A549 (cell line): ENCODE data around the gene NTM. TPM values are rescaled to one million over a fixed set of nuclear protein-coding genes. Genes with fewer than 3 reads are reported as not detected.

Experiments
- ATAC-seq, 2 experiments: fragments of 200-7000 bp in 1 of 2; fragments of >200 bp in 1 of 2; cut with Nextera tagmentation in 1 of 2; cut with Tn5 transposase in 1 of 2; 3 replicates each; pipeline versions ENCODE4 v1.8.0 to v1.9.1; 2018 to 2020; ENCODE audit warnings: mild to moderate bottlenecking in 1 of 2, moderate library complexity in 1 of 2
- CTCF ChIA-PET: fragments of 300-600 bp; sonication (Branson Sonifier 250); formaldehyde crosslinking; extraction: SDS; loops from one replicate; lab custom pipeline; 2021; ENCODE audit warnings: antibody characterized with exemption, inconsistent platforms; lab: Yijun Ruan, JAX
- POLR2A ChIA-PET: fragments of 350-600 bp; formaldehyde crosslinking; extraction: SDS; loops from one replicate; lab custom pipeline; 2021; ENCODE audit warnings: antibody characterized with exemption, inconsistent platforms; lab: Yijun Ruan, JAX
- DNase-seq, 2 experiments: peaks; one replicate each; pipeline versions ENCODE4 v3.0.0 to v3.0.0-alpha.2; 2011 to 2016; ENCODE audit warnings: low read depth in 1 of 2, low spot score in 1 of 2
- FAIRE-seq: peaks from 2 replicates; lab custom pipeline; 2011; peaks lifted over from hg19 to GRCh38; lab: Jason Lieb, UNC
- H3K27ac ChIP-seq, 2 experiments: fragments of >200 bp; sonication (Bioruptor Twin); formaldehyde crosslinking; 3 replicates each; pipeline ENCODE4 v1.5.1; 2016 to 2017
- H3K4me1 ChIP-seq: fragments of >200 bp; sonication (Bioruptor Twin); formaldehyde crosslinking; 3 replicates; pipeline ENCODE4 v1.6.1; 2016
- H3K4me2 ChIP-seq: fragments of >200 bp; sonication (Bioruptor Twin); formaldehyde crosslinking; 3 replicates; pipeline ENCODE4 v1.6.1; 2016
- H3K4me3 ChIP-seq: fragments of >200 bp; sonication (Bioruptor Twin); formaldehyde crosslinking; 3 replicates; pipeline ENCODE4 v1.5.1; 2016
- H3K9me3 ChIP-seq: fragments of >200 bp; sonication (Bioruptor Twin); formaldehyde crosslinking; 3 replicates; pipeline ENCODE4 v1.6.1; 2016
- BCL3 ChIP-seq: fragments of >200 bp; sonication (Bioruptor Twin); formaldehyde crosslinking; IDR thresholded peaks from 3 replicates; pipeline ENCODE4 v1.6.1; 2016
- BHLHE40 ChIP-seq: IDR thresholded peaks from 2 replicates; pipeline ENCODE4 v1.6.1; 2012; ENCODE audit warnings: low read depth, low read length, inconsistent platforms
- CBX8 ChIP-seq: fragments of 200-600 bp; sonication (generic); IDR thresholded peaks from 2 replicates; pipeline ENCODE4 v1.6.1; 2016
- CEBPB ChIP-seq, 2 experiments: fragments of >200 bp in 1 of 2; sonication (Bioruptor Twin) in 1 of 2; formaldehyde crosslinking in 1 of 2; IDR thresholded peaks; 2 replicates each; pipeline ENCODE4 v1.6.1; 2012 to 2016
- CHD4 ChIP-seq: fragments of 200-600 bp; sonication (generic); IDR thresholded peaks from 2 replicates; pipeline ENCODE4 v1.6.1; 2016; ENCODE audit warnings: antibody characterized with exemption, mild to moderate bottlenecking, borderline replicate concordance
- EHMT2 ChIP-seq: fragments of 200-600 bp; sonication (generic); IDR thresholded peaks from 2 replicates; pipeline ENCODE4 v1.6.1; 2016; ENCODE audit warnings: antibody characterized with exemption, low read depth, mild to moderate bottlenecking, moderate library complexity
- ESRRA ChIP-seq: fragments of 150-350 bp; IDR thresholded peaks from 2 replicates; pipeline ENCODE4 v1.6.1; 2014; ENCODE audit warnings: mild to moderate bottlenecking, low read length, borderline replicate concordance
- FOSL2 ChIP-seq, 2 experiments: fragments of 450-650 bp in 1 of 2; fragments of >200 bp in 1 of 2; sonication (Bioruptor Twin) in 1 of 2; formaldehyde crosslinking; IDR thresholded peaks; 2 replicates each; pipeline versions ENCODE4 v1.5.0 to v1.6.1; 2016 to 2020; ENCODE audit warnings: mild to moderate bottlenecking in 1 of 2, moderate library complexity in 1 of 2
- FOXS1 ChIP-seq: fragments of 250-450 bp; sonication (Bioruptor Pico); IDR thresholded peaks from 2 replicates; pipeline ENCODE4 v1.5.0; 2020; ENCODE audit warnings: mild to moderate bottlenecking, moderate library complexity
- GATA3 ChIP-seq: IDR thresholded peaks from 2 replicates; pipeline ENCODE4 v1.6.1; 2012; ENCODE audit warnings: borderline replicate concordance
- HDAC2 ChIP-seq: fragments of 200-600 bp; sonication (generic); IDR thresholded peaks from 2 replicates; pipeline ENCODE4 v1.6.1; 2016
- HMGXB4 ChIP-seq: fragments of 250-450 bp; sonication (Bioruptor Pico); IDR thresholded peaks from 2 replicates; pipeline ENCODE4 v1.5.0; 2021; ENCODE audit warnings: mild to moderate bottlenecking, moderate library complexity, borderline replicate concordance
- MAZ ChIP-seq: fragments of 150-350 bp; IDR thresholded peaks from 2 replicates; pipeline ENCODE4 v1.6.1; 2014; ENCODE audit warnings: antibody characterized with exemption, low read depth, low read length, borderline replicate concordance
- NFE2L2 ChIP-seq: fragments of 150-350 bp; conservative IDR thresholded peaks from 2 replicates; pipeline ENCODE4 v1.6.1; 2014; ENCODE audit warnings: low read length
- PHF8 ChIP-seq: fragments of 200-600 bp; sonication (generic); IDR thresholded peaks from 2 replicates; pipeline ENCODE4 v1.6.1; 2016; ENCODE audit warnings: low read depth, mild to moderate bottlenecking, antibody characterized with exemption, moderate library complexity, borderline replicate concordance
- POLR2A ChIP-seq: IDR thresholded peaks from 2 replicates; pipeline ENCODE4 v1.6.1; 2012; ENCODE audit warnings: mild to moderate bottlenecking, low read length
- RAD21 ChIP-seq, 2 experiments: fragments of >200 bp in 1 of 2; sonication (Bioruptor Twin) in 1 of 2; formaldehyde crosslinking in 1 of 2; IDR thresholded peaks in 1 of 2; conservative IDR thresholded peaks in 1 of 2; 2 replicates in 1 of 2; 3 replicates in 1 of 2; pipeline ENCODE4 v1.6.1; 2012 to 2018; ENCODE audit warnings: inconsistent platforms in 1 of 2
- RFX5 ChIP-seq: fragments of 450-650 bp; IDR thresholded peaks from 2 replicates; pipeline ENCODE4 v1.7.1; 2014; ENCODE audit warnings: antibody characterized with exemption, mild to moderate bottlenecking, moderate library complexity
- RNF2 ChIP-seq: fragments of 200-600 bp; sonication (generic); IDR thresholded peaks from 2 replicates; pipeline ENCODE4 v1.6.1; 2016; ENCODE audit warnings: low read depth, mild to moderate bottlenecking, antibody characterized with exemption, moderate library complexity, borderline replicate concordance
- SMC3 ChIP-seq: fragments of >200 bp; sonication (Bioruptor Twin); formaldehyde crosslinking; IDR thresholded peaks from 3 replicates; pipeline ENCODE4 v1.6.1; 2018; ENCODE audit warnings: inconsistent platforms
- TFCP2L1 ChIP-seq: fragments of 250-450 bp; sonication (Bioruptor Pico); IDR thresholded peaks from 2 replicates; pipeline ENCODE4 v1.5.0; 2021; ENCODE audit warnings: mild to moderate bottlenecking
- TP53 ChIP-seq: fragments of 250-450 bp; sonication (Bioruptor Pico); IDR thresholded peaks from 2 replicates; pipeline ENCODE4 v1.5.0; 2021; ENCODE audit warnings: mild to moderate bottlenecking, moderate library complexity
- USF2 ChIP-seq: fragments of 450-650 bp; IDR thresholded peaks from 2 replicates; pipeline ENCODE4 v1.6.1; 2014; ENCODE audit warnings: antibody characterized with exemption
- ZC3H11A ChIP-seq: fragments of 450-650 bp; IDR thresholded peaks from 2 replicates; pipeline ENCODE4 v1.6.1; 2014; ENCODE audit warnings: antibody characterized with exemption, mild to moderate bottlenecking
- ZFP36 ChIP-seq: fragments of 450-650 bp; IDR thresholded peaks from 2 replicates; pipeline ENCODE4 v1.6.1; 2014; ENCODE audit warnings: borderline replicate concordance; ENCODE audit not compliant: partially characterized antibody
- ZNF302 ChIP-seq: fragments of 250-450 bp; sonication (Bioruptor Pico); IDR thresholded peaks from 2 replicates; pipeline ENCODE4 v1.9.0; 2021; ENCODE audit warnings: inconsistent platforms, mild to moderate bottlenecking, moderate library complexity
- WGBS: methylation state at CpG from one replicate; pipeline ENCODE4 v1.1.6; 2017; ENCODE audit errors: missing lambda C conversion rate; 5-methylcytosine and 5-hydroxymethylcytosine counted together
- polyA plus RNA-seq, 4 experiments: library from polyadenylated mRNA; depleted of rRNA in 3 of 4; stranded (reverse); fragments of >200 nt; fragmentation: RNase III in 1 of 4; extraction: RNeasy Plus Mini Kit Qiagen cat#74134 plus additional on column Dnase treatment in 1 of 4; gene quantifications; 2 replicates in 3 of 4; 3 replicates in 1 of 4; pipeline ENCODE4 v1.2.3, GENCODE V29; 2011 to 2017
- TF ChIP-seq, protein P1 (sequence below): fragments of 150-350 bp; IDR thresholded peaks from 2 replicates; pipeline ENCODE4 v1.6.1; 2014; ENCODE audit warnings: low read depth, mild to moderate bottlenecking, low read length

NTM gene
- polyA plus RNA-seq, 2 of the 4 experiments (the other 2 are of a cell fraction), result not detected

GRCh38 chr11:132101881-132102280 is 731.5 kb downstream of the NTM start:
- FAIRE-seq, result no peak
- POLR2A ChIA-PET, result no interaction called here
- DNase-seq, result no peak
- H3K9me3 ChIP-seq, result no peaks in the 10 kb centered on the region
- no peak for ATAC-seq
- no peak overlapping the region for H3K4me2 ChIP-seq
- 2% methylated on average over 3 of the region's 3 CpGs for WGBS
- no peak for TF ChIP-seq RAD21 (conservative IDR thresholded peaks at IDR 0.05 in 1 of 2, IDR thresholded peaks at IDR 0.05 in 1 of 2)
- no peak for TF ChIP-seq HDAC2
- no peak for TF ChIP-seq TP53 (CRISPR knock-in tag)
- no peak for TF ChIP-seq CHD4
- no peak for TF ChIP-seq ZNF302 (CRISPR knock-in tag)
- TF ChIP-seq BHLHE40, result no peak
- TF ChIP-seq ZC3H11A, result no peak
- TF ChIP-seq TFCP2L1 (CRISPR knock-in tag), result no peak
- TF ChIP-seq HMGXB4 (CRISPR knock-in tag), result no peak
- no peak for TF ChIP-seq USF2
- TF ChIP-seq NFE2L2, result no peak
- TF ChIP-seq PHF8, result no peak
- TF ChIP-seq CBX8, result no peak
- TF ChIP-seq, all 56 proteins: peak for 0
- H3K4me1 ChIP-seq, result no peaks in the 10 kb centered on the region
- no peak overlapping the region for H3K27ac ChIP-seq
- H3K4me3 ChIP-seq, result no peak overlapping the region
- CTCF ChIA-PET, result no interaction called here

DNA sequence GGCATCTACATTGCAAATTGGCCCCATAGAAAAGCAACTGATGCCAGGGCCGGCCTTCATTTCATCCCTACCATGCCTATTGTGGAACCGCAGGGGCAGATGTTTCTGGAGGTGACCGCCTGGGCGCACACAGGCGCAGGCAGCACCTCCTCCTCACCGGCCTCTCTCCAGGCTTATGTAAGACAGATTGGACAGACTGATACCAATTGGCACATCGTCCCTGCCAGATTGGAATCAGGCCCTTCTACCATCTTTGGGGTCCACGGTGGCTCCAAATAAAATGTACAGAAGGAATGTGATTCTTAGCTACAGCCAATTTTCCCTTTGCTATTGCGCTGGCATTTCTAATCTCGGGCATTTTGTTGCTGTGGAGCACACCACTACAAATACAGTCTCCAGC is 732.6 kb downstream of the NTM start:
- no peak for DNase-seq
- no peak for FAIRE-seq
- Histone ChIP-seq H3K9me3 (no peaks in the 10 kb centered on the region), H3K4me1 (no peaks in the 10 kb centered on the region), H3K27ac (no peak overlapping the region), H3K4me2 (no peak overlapping the region), H3K4me3 (no peak overlapping the region)
- ChIA-PET POLR2A (no interaction called here), CTCF (no interaction called here)
- no peak for ATAC-seq
- WGBS, result 0% methylated on average over 4 of the region's 10 CpGs
- TF ChIP-seq POLR2A, result no peak
- TF ChIP-seq ZFP36, result no peak
- no peak for TF ChIP-seq SMC3
- TF ChIP-seq FOSL2 (IDR thresholded peaks at IDR 0.05), result no peak
- TF ChIP-seq FOSL2 (CRISPR knock-in tag; IDR thresholded peaks at IDR 0.05), result no peak
- TF ChIP-seq BCL3, result no peak
- no peak for TF ChIP-seq NFE2L2

DNA sequence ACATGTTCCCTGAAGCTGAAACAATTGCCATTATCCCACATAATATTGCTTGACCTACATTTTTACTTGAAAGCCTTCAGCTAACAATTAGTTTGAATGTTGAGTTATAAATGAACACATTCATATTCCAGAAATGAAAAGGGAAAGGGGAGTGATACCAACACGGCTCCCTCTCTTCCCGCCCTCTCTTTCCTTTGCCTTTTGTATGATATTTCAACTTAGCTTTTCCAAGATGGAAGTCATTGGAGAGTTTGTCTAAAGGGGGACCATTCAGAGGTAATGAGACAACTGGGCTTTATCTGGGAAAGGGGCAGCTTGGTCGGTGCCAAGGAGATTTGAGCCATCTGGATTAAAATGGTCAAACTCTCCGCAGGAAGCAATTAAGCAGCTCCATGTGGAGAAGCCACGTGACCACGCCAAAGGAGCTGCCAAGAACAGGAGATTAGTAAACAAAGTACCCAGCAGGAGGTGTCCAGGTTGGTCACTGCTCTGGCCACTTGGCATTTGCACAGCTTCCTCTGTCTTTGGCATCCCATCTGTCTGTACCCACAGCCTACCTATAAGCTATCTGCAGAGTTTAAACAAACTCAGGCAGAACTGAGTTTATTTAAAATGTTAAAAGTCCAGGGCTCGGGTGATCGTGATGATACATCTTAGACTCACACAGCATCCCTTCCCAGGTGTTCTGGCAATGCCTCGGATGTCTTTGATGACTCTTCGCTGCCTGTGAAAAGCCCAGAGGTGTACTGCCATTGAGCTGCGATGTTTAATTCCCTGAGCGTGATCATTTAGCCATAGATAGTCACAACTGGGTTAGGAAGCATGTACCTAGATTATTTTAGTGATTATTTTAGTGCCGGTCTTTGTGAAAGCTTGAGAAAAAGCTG is 735.9 kb downstream of the NTM start:
- TF ChIP-seq RFX5, result no peak
- TF ChIP-seq, protein P1, sequence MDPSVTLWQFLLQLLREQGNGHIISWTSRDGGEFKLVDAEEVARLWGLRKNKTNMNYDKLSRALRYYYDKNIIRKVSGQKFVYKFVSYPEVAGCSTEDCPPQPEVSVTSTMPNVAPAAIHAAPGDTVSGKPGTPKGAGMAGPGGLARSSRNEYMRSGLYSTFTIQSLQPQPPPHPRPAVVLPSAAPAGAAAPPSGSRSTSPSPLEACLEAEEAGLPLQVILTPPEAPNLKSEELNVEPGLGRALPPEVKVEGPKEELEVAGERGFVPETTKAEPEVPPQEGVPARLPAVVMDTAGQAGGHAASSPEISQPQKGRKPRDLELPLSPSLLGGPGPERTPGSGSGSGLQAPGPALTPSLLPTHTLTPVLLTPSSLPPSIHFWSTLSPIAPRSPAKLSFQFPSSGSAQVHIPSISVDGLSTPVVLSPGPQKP, result no peak
- TF ChIP-seq RNF2, result no peak
- no peak for TF ChIP-seq BHLHE40
- no peak for TF ChIP-seq SMC3
- no peak for TF ChIP-seq POLR2A
- no peak for TF ChIP-seq EHMT2
- TF ChIP-seq CEBPB (IDR thresholded peaks at IDR 0.05), result no peak
- TF ChIP-seq ESRRA, result no peak
- TF ChIP-seq MAZ, result no peak
- no peak for TF ChIP-seq GATA3
- TF ChIP-seq FOXS1 (CRISPR knock-in tag), result no peak
- ChIA-PET CTCF (no interaction called here), POLR2A (no interaction called here)
- FAIRE-seq (no peak), DNase-seq (no peak), ATAC-seq (no peak)
- no peak overlapping the region for H3K4me2 ChIP-seq
- H3K4me3 ChIP-seq, result no peak overlapping the region
- H3K4me1 ChIP-seq, result no peaks in the 10 kb centered on the region
- H3K9me3 ChIP-seq, result no peaks in the 10 kb centered on the region
- no peak overlapping the region for H3K27ac ChIP-seq
- WGBS, result 4% methylated on average over 13 of the region's 13 CpGs
